Stimulated activated CD4-positive, alpha-beta T cell treated with anti-CD3 and anti-CD28 coated beads, Interleukin-15, amount 100 ng/mL, for 1 hour (primary cell): ENCODE data around the gene RDH5.

Source experiments
- DNase-seq, 2 donors: peaks; one replicate each; pipeline ENCODE4 v3.0.0-alpha.2; 2020; ENCODE audit warnings: low read depth in 1 of 2, low spot score in 1 of 2

RDH5 gene

GRCh38 chr12:55720071-55720564, at the start of gene RDH5:
Gene RDH5, plus strand, starts transcription at chr12:55720393. Its CDS starts 792 bp downstream, at chr12:55721185.
- DNase-seq: no peak

- no peak for DNase-seq
These were observed 48.4 kb upstream of the RDH5 start for GRCh38 chr12:55671746-55672145.

- no peak for DNase-seq
These were observed 46.6 kb upstream of the RDH5 start for GRCh38 chr12:55673638-55674037.

- DNase-seq: no peak
These were observed 44.5 kb upstream of the RDH5 start for GRCh38 chr12:55675666-55676065.

GRCh38 chr12:55676707-55677106, 43.5 kb upstream of the RDH5 start:
- no peak for DNase-seq

GRCh38 chr12:55679691-55680090, 40.5 kb upstream of the RDH5 start:
- no peak for DNase-seq

GRCh38 chr12:55681142-55682077, 38.8 kb upstream of the RDH5 start:
- DNase-seq: no peak

GRCh38 chr12:55682087-55682796, 38.0 kb upstream of the RDH5 start:
- no peak for DNase-seq

- no peak for DNase-seq
These were observed 36.5 kb upstream of the RDH5 start for GRCh38 chr12:55683676-55684075.

- no peak for DNase-seq
These were observed 35.3 kb upstream of the RDH5 start for GRCh38 chr12:55684761-55685370.

- DNase-seq: no peak
These were observed 34.5 kb upstream of the RDH5 start for GRCh38 chr12:55685671-55686070.

- no peak for DNase-seq
These were observed 33.7 kb upstream of the RDH5 start for GRCh38 chr12:55686366-55687010.

- DNase-seq: no peak
These were observed 32.4 kb upstream of the RDH5 start for GRCh38 chr12:55687746-55688145.

GRCh38 chr12:55688716-55689655, 31.2 kb upstream of the RDH5 start:
- no peak for DNase-seq

- DNase-seq: no peak
These were observed 27.4 kb upstream of the RDH5 start for GRCh38 chr12:55692631-55693322.

GRCh38 chr12:55693323-55694187, 26.6 kb upstream of the RDH5 start:
- DNase-seq: no peak

GRCh38 chr12:55694188-55694515, 26.0 kb upstream of the RDH5 start:
- DNase-seq: no peak

GRCh38 chr12:55694651-55695050, 25.5 kb upstream of the RDH5 start:
- no peak for DNase-seq

- no peak for DNase-seq
These were observed 24.8 kb upstream of the RDH5 start for GRCh38 chr12:55695349-55695748.
